ENCODE measurements around the gene DPYSL3. TPM values are rescaled to one million over a fixed set of nuclear protein-coding genes. Genes with fewer than 3 reads are reported as not detected.

The DPYSL3 gene
- total RNA-seq, 1 experiment from 2014 or later, result 17.2 TPM

GRCh38 chr5:147400881-147401280, 109.0 kb downstream of the DPYSL3 start:
- ATAC-seq, result no peak
- intact Hi-C loops (cut with micrococcal nuclease), result no loop called here
- Histone ChIP-seq H3K9ac (ENCODE audit: low read length) (no peak overlapping the region), H4K20me1 (ENCODE audit: insufficient read depth) (no peaks in the 10 kb centered on the region), H3K27me3 (ENCODE audit: insufficient read depth, low read length) (no peaks in the 10 kb centered on the region), H3K4me2 (ENCODE audit: low read length) (no peak overlapping the region), H3K79me2 (ENCODE audit: insufficient read depth, low read length) (no peaks in the 10 kb centered on the region), H3K4me1 (ENCODE audit: control insufficient read depth in 1 of 2, insufficient read depth in 2 of 2, low read length in 2 of 2) (peaks cover 15 to 25% of the 10 kb centered on the region in 2 experiments), H3K36me3 (ENCODE audit: control insufficient read depth in 1 of 2, insufficient read depth in 2 of 2, low read length in 2 of 2) (no peaks in the 10 kb centered on the region), H3K4me3 (replicated peaks in 1 of 2; ENCODE audit: low read depth in 1 of 2, low read length in 2 of 2) (no peak overlapping the region), H3K9me2 (ENCODE audit: insufficient read depth) (no peaks in the 10 kb centered on the region), H2AFZ (ENCODE audit: low read depth, low read length, poor library complexity, severe bottlenecking) (no peak overlapping the region), H3K9me3 (ENCODE audit: control insufficient read depth in 1 of 2, insufficient read depth in 1 of 2, low read depth in 1 of 2, low read length in 2 of 2) (no peaks in the 10 kb centered on the region), H3K27ac (ENCODE audit: low read depth, low read length) (no peak overlapping the region)
- DNase-seq (ENCODE audit: low read depth, low spot score), result no peak
- POLR2A ChIA-PET, result no interaction called here
- RAD21 ChIA-PET (ENCODE audit: low non-redundant PET in 1 of 2, low total read pairs in 2 of 2, uncharacterized antibody in 2 of 2, unreplicated experiment in 2 of 2), result no interaction called here
- TF ChIP-seq SP1 (IDR thresholded peaks at IDR 0.05; ENCODE audit: low read depth) (no peak), REST (IDR thresholded peaks at IDR 0.05; ENCODE audit: low read depth) (no peak), ZBTB33 (IDR thresholded peaks at IDR 0.05; ENCODE audit: extremely low read depth, insufficient replicate concordance, low read length) (no peak), SIN3A (IDR thresholded peaks at IDR 0.05; ENCODE audit: low read depth) (no peak), ZFX (IDR thresholded peaks at IDR 0.05) (no peak), ZNF274 (IDR thresholded peaks at IDR 0.05; ENCODE audit: low read depth, low read length) (no peak), EZH2phosphoT487 (IDR thresholded peaks at IDR 0.05; ENCODE audit: borderline replicate concordance) (no peak), EGR1 (IDR thresholded peaks at IDR 0.05; ENCODE audit: low read depth) (no peak), RAD21 (IDR thresholded peaks at IDR 0.05; ENCODE audit: low read depth) (no peak), TCF7L2 (IDR thresholded peaks at IDR 0.05; ENCODE audit: borderline replicate concordance, extremely low read depth, insufficient read depth, insufficient read length) (no peak), EZH2 (IDR thresholded peaks at IDR 0.05) (no peak), CBX3 (IDR thresholded peaks at IDR 0.05; ENCODE audit: low read depth) (no peak), JUND (IDR thresholded peaks at IDR 0.05) (no peak), CTCF (IDR thresholded peaks at IDR 0.05 in 2 of 3, conservative IDR thresholded peaks at IDR 0.05 in 1 of 3; ENCODE audit: borderline replicate concordance in 1 of 3, insufficient read depth in 1 of 3, low read depth in 2 of 3, low read length in 2 of 3) (no peak), CEBPB (IDR thresholded peaks at IDR 0.05; ENCODE audit: low read depth) (no peak), MAX (IDR thresholded peaks at IDR 0.05) (no peak)
- CTCF ChIA-PET, result interaction anchor here (0.7 to 0.8 kb wide), 2 partner anchors 176 to 177 kb away, joined by 3 read pairs; no protein-coding TSS in a partner anchor
- no TSS peak for BruUV-seq (replicated peaks)
